Right ventricle myocardium inferior (tissue), 1 donor: ENCODE data around the gene HMCES. TPM values are rescaled to one million over a fixed set of nuclear protein-coding genes. Genes with fewer than 3 reads are reported as not detected.

Experiments
- ATAC-seq: fragments of 200-7000 bp; cut with Tn5 transposase; one replicate; pipeline ENCODE4 v1.9.1; 2020; ENCODE audit warnings: mild to moderate bottlenecking, moderate library complexity
- DNase-seq: peaks from one replicate; pipeline ENCODE4 v3.0.0; 2021; ENCODE audit errors: missing footprints
- intact Hi-C: fragments of 100-400 bp; cut with DNase I; formaldehyde crosslinking; loops from one replicate; pipeline ENCODE4 v1.11.0; 2022
- total RNA-seq: library from RNA; stranded (reverse); fragmentation: NEBNext Ultra II Directional; extraction: Animal tissue kit (Norgen Biotek cat#: 25700); gene quantifications from one replicate; pipeline ENCODE4 v1.2.1, GENCODE V29; 2021
- donor health status: DM: no; HTN: yes; CAD: no; lungs with severe emphysema.

Gene HMCES
- total RNA-seq, 1 donor from 2014 or later, result 42.3 TPM

DNA sequence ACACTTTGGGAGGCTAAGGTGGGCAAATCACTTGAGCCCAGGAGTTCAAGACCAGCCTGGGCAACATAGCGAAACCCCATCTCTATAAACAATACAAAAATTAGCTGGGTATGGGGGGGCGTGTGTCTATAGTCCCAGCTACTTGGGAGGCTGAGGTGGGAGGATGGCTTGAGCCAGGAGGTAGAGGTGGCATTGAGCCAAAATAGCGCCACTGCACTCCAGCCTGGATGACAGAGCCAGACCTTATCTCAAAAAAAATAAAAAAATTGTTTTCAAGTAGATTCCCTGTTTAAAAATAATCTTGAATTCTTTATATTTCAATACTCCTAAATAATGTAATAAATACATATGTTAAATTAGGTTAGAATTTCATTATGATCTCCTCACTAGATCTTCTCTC lies 9.8 kb downstream of the HMCES start:
- DNase-seq (no peak), ATAC-seq (no peak)
- intact Hi-C loops, result no loop called here

- no peak for DNase-seq
- ATAC-seq, result no peak
- intact Hi-C loops, result no loop called here
Measured at GRCh38 chr3:129289201-129289921, 10.7 kb downstream of the HMCES start.

GRCh38 chr3:129291236-129291886 lies 12.7 kb downstream of the HMCES start:
- intact Hi-C loops, result no loop called here
- no peak for ATAC-seq

DNA sequence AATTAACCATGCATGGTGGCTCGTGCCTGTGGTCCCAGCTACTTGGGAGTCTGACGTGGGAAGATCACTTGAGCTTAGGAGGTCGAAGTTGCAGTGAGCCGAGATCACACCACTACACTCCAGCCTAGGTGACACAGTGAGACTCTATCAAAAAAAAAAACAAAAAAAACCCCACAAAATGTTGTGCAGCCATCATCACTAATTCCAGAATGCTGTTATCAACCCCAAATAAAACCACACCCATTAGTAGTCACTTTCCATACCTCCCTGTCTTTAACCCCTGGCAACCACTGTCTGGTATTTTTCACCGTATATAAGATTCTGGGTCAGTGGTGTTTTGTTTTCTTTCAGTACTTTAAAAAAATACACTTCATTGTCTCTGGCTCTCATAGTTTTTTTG lies 16.6 kb downstream of the HMCES start:
- DNase-seq (no peak), ATAC-seq (no peak)
- intact Hi-C loops, result no loop called here

More at GRCh38 chr3:129291236-129291886, 12.7 kb downstream of the HMCES start:
- no peak for DNase-seq

DNA sequence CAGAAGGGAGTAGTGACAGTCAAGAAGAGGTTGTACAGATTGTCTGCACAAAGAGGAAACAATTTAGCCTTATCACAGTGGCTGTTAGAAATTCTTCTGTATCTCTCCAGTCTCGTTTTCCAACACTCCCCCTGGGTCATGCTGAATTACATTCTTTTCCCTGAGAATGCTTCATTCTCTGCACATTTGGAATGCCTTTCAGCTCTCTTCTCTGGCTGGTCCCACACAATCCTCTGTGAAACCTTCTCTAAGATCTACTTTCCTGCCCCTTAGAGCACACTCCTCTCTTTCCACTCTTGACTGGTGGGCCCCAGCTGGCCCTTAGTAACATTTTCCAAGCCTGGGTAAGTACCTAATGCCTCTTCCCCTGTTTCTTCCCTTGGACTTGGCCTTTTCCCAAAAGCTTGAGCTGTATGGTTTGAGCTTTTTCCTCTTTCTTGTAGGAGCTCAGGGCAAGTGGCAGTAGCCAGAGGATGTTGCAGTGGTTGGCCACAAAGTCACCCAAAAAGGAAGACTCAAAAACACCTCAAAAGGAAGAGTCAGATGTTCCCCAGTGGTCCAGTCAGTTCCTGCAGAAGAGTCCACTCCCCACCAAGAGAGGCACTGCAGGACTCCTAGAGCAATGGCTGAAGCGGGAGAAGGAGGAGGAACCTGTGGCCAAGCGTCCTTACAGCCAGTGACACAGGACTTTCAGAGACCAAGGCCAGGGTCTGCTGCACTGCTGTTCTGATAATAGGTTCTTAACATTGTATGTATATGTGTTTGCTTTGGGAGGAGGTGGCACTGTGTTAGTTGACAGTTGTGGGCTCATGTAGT lies 25.7 kb downstream of the HMCES start:
- DNase-seq (no peak), ATAC-seq (no peak)
- intact Hi-C loops, result no loop called here

- no peak for ATAC-seq
- DNase-seq, result no peak
- intact Hi-C loops, result no loop called here
Measured at GRCh38 chr3:129304962-129305222, 26.2 kb downstream of the HMCES start.

GRCh38 chr3:129305592-129306091 lies 27.0 kb downstream of the HMCES start:
- ATAC-seq (peak; percentile 89), DNase-seq (peak; percentile 89)
- intact Hi-C loops, result no loop called here

- ATAC-seq, result no peak
- DNase-seq, result no peak
- intact Hi-C loops, result no loop called here
Measured at GRCh38 chr3:129308636-129309035, 30.0 kb downstream of the HMCES start.

DNA sequence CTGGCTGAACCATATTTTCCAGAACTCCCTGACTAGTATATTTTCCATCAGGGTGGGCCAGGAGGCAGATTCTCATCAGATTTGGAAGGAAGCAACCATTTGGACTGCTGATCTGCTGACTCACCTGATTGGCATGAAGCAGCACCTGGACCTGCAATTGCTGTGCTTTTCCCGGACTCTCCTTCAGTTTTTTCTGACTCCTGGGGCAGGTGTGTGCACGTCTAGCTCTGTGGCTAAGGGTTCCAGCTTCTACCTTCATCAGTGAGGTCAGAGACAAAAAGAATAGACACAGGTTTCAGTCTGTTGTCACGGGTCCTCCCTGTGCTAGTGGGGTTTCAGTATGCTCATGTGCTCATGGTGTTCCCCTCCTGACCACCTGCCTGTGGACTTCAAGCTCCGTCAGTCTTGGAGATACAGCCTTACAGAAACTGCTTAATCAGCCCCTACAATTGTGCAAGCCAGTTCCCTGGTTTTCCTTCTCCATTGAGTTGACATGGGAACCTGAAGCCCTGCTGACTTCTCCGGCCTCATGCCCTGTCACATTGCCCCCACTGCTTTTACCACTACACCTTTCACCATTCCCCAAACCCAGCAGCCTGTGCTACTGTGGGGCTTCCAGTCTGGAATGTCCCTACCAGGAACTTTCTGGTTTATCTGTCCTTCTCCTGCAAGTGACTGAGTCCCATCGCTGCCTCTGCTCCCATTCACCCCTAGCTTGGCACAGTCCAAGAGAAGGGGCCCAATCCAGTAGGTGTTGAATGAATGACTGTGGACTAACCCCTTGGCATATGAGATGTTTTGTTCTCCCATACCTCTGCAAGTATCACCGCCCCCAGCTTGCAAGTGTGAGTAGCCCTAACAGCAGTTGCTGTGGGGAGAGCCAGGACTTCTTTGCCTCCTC lies 31.7 kb downstream of the HMCES start:
- intact Hi-C loops, result no loop called here
- ATAC-seq (no peak), DNase-seq (no peak)

DNA sequence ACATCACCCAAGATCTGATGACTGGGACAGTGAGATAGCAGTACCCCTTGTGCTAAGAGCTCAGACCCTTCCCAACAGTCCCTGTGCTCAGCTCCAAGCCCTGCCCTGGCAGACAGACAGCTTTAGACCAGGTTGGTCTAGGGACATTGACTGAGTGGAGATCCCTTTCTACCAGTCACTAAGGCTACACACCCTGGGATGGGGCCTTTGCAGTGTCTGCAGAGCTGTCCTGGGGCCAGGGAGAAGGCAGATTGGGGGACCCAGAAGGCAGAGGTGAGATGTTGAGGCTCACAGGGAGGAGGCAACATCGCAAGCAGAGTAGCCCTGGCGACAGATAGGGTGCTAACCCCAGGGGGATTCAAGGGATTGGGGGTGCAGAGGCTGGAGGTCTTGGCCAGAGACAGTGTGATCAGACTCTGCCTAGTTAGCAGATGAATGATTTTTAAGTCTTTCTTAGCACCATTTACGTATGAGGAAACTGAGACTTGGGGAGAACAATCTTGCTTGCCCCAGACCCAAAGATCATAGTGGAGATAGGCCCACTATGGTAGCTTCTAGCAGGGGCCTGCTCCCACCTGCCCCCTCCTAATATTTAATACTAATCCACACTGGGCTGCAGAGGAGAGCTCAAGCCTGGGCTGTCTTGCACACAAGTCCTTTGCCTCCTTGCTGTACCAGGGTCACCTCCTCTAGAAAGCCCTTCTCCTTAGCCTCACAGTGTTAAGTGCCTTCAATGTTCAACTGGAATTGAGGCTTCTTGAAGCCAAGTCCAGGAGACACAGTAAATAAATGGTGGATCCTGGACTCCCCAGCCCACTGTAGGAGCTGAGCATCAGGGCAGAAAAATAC lies 32.6 kb downstream of the HMCES start:
- ATAC-seq, result no peak
- no peak for DNase-seq
- intact Hi-C loops, result no loop called here

GRCh38 chr3:129312021-129312639 lies 33.5 kb downstream of the HMCES start:
- intact Hi-C loops, result no loop called here
- DNase-seq (no peak), ATAC-seq (no peak)

DNA sequence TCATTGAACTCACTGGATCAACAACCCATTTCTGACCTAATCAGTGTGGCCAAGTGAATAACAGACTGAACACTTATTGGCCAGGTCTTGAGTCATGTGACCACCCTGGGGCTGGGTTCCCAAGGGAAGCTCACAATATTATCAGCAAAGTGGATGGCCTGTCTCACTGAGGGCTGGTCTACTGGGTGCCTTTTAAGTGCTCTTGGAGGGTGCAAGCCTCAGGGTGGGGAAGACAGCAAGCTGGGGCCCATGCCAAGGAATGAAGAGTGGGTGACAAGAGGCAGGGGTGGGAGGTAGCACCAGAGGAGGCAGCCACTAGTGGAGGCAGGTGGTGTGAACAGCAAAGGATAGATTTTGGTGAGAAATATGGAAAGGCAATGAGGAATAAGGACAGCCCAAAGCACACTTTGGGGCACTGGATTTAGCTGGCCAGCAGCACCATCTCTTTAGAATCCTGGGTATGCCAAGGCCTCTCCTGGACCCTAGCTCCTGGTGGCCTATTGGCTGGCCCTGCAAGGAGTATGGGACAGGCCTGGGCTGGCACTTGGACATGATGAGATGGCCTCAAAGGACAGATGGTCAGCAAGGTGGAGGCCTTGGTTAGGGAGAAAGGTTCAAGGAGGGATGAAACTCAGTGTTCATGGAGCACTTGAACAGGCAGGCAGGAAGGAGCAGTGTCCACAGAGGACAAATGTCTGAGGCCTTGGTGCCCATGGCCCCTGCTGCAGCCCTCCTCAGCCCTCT lies 34.2 kb downstream of the HMCES start:
- intact Hi-C loops, result no loop called here
- no peak for ATAC-seq
- DNase-seq, result no peak

- no peak for DNase-seq
- intact Hi-C loops, result no loop called here
- no peak for ATAC-seq
Measured at GRCh38 chr3:129313415-129313664, 34.7 kb downstream of the HMCES start.

- ATAC-seq (peak; percentile 1), DNase-seq (no peak)
- intact Hi-C loops, result no loop called here
Measured at GRCh38 chr3:129313665-129314385, 35.2 kb downstream of the HMCES start.

- intact Hi-C loops, result no loop called here
- DNase-seq (peak; percentile 92), ATAC-seq (peak; percentile 79)
Measured at GRCh38 chr3:129314386-129315222, 35.9 kb downstream of the HMCES start.
